Colonic mucosa (tissue), 4 donors: ENCODE data around the gene VAC14. TPM values are rescaled to one million over a fixed set of nuclear protein-coding genes. Genes with fewer than 3 reads are reported as not detected.
A peak's percentile ranks its signal among the peaks of the same experiment; 100 is the strongest.

Experiments
- DNase-seq: peaks from one replicate; pipeline ENCODE4 v3.0.0-alpha.2; 2020
- H3K27ac ChIP-seq: fragments of 200-600 bp; one replicate; pipeline ENCODE4 v1.8.0; 2021
- H3K27me3 ChIP-seq: fragments of 200-600 bp; one replicate; pipeline ENCODE4 v1.8.0; 2021
- H3K36me3 ChIP-seq: fragments of 200-600 bp; one replicate; pipeline ENCODE4 v1.8.0; 2021
- H3K4me1 ChIP-seq: fragments of 200-600 bp; one replicate; pipeline ENCODE4 v1.8.0; 2021; ENCODE audit warnings: mild to moderate bottlenecking
- H3K4me3 ChIP-seq: fragments of 200-600 bp; one replicate; pipeline ENCODE4 v1.8.0; 2021
- H3K9ac ChIP-seq, 2 donors: one replicate each; pipeline ENCODE4 v1.7.0; 2013; ENCODE audit warnings: control low read depth in 2 of 2, low read depth in 2 of 2, low read length in 2 of 2
- H3K9me3 ChIP-seq: fragments of 200-600 bp; one replicate; pipeline ENCODE4 v1.8.0; 2021
- CTCF ChIP-seq: fragments of 200-600 bp; IDR thresholded peaks from one replicate; pipeline ENCODE4 v1.8.0; 2022; ENCODE audit warnings: antibody characterized with exemption, mild to moderate bottlenecking
- intact Hi-C: fragments of 100-400 bp; cut with DNase I; formaldehyde crosslinking; loops from one replicate; pipeline ENCODE4 v1.14.1; 2022
- total RNA-seq, 2 donors: library from RNA; stranded (reverse); fragmentation: NEBNext Ultra II Directional in 1 of 2; extraction: Animal tissue kit (Norgen Biotek cat#: 25700) in 1 of 2; gene quantifications; one replicate each; pipeline ENCODE4 v1.2.1, GENCODE V29; 2021
- donor health status: healthy.
- donor health status: DM: no; HTN: no; CAD: no.
- donor health status: DM: no; HTN: no; CAD: no.

Gene VAC14
- total RNA-seq, 2 donors from 2014 or later = 20.7 to 41.8 TPM

GRCh38 chr16:70737377-70738082, 63.4 kb downstream of the VAC14 start:
- Histone ChIP-seq H3K4me3 (no peak overlapping the region), H3K36me3 (no peaks in the 10 kb centered on the region), H3K9me3 (no peaks in the 10 kb centered on the region), H3K27me3 (no peaks in the 10 kb centered on the region), H3K27ac (peak overlapping the region; percentile 61), H3K4me1 (peaks cover 7% of the 10 kb centered on the region), H3K9ac (peak overlapping the region; percentile 37 to 63)
- TF ChIP-seq CTCF = no peak
- no peak for DNase-seq
- intact Hi-C loops = no loop called here

GRCh38 chr16:70736465-70737376, 64.2 kb downstream of the VAC14 start:
- intact Hi-C loops = no loop called here
- no peak for TF ChIP-seq CTCF
- Histone ChIP-seq H3K4me1 (peaks cover 7% of the 10 kb centered on the region), H3K36me3 (no peaks in the 10 kb centered on the region), H3K27me3 (no peaks in the 10 kb centered on the region), H3K9ac (peak overlapping the region; percentile 37 to 46), H3K9me3 (no peaks in the 10 kb centered on the region), H3K27ac (peak overlapping the region; percentile 61), H3K4me3 (no peak overlapping the region)
- DNase-seq = no peak

- no peaks in the 10 kb centered on the region for H3K27me3 ChIP-seq
- peaks cover 7% of the 10 kb centered on the region for H3K4me1 ChIP-seq
- no peak overlapping the region for H3K4me3 ChIP-seq
- no peak for TF ChIP-seq CTCF
- H3K36me3 ChIP-seq = no peaks in the 10 kb centered on the region
- DNase-seq = no peak
- H3K27ac ChIP-seq = peak overlapping the region; percentile 52
- peak overlapping the region in 1 of 2 donors; percentile 46 for H3K9ac ChIP-seq
- H3K9me3 ChIP-seq = no peaks in the 10 kb centered on the region
- intact Hi-C loops = no loop called here
Measured at GRCh38 chr16:70735141-70735979, 65.6 kb downstream of the VAC14 start.

- no peaks in the 10 kb centered on the region for H3K27me3 ChIP-seq
- H3K4me3 ChIP-seq = no peak overlapping the region
- intact Hi-C loops = no loop called here
- no peaks in the 10 kb centered on the region for H3K9me3 ChIP-seq
- H3K4me1 ChIP-seq = peaks cover 7% of the 10 kb centered on the region
- H3K36me3 ChIP-seq = no peaks in the 10 kb centered on the region
- no peak for TF ChIP-seq CTCF
- no peak for DNase-seq
- H3K9ac ChIP-seq = no peak overlapping the region
- H3K27ac ChIP-seq = no peak overlapping the region
Measured at GRCh38 chr16:70734522-70735095, 66.3 kb downstream of the VAC14 start.

GRCh38 chr16:70730944-70731343, 70.0 kb downstream of the VAC14 start:
- H3K9ac ChIP-seq = no peak overlapping the region
- no peak for TF ChIP-seq CTCF
- no peaks in the 10 kb centered on the region for H3K9me3 ChIP-seq
- no peaks in the 10 kb centered on the region for H3K27me3 ChIP-seq
- intact Hi-C loops = no loop called here
- H3K36me3 ChIP-seq = no peaks in the 10 kb centered on the region
- no peak overlapping the region for H3K27ac ChIP-seq
- H3K4me3 ChIP-seq = no peak overlapping the region
- no peaks in the 10 kb centered on the region for H3K4me1 ChIP-seq
- no peak for DNase-seq
